HG03045 (cell line): ENCODE results near the gene CCN5.

Source experiments
- ATAC-seq: cut with Tn5 transposase; IDR thresholded peaks from one replicate; pipeline ENCODE4 v1.9.1; 2021; ENCODE audit warnings: mild to moderate bottlenecking, moderate library complexity; ENCODE audit not compliant: unreplicated experiment

CCN5 gene

GRCh38 chr20:44715499-44716308 is 535 bp downstream of the CCN5 start:
- no peak for ATAC-seq

- ATAC-seq = no peak
Measured at GRCh38 chr20:44716309-44717106, 1.3 kb downstream of the CCN5 start.

GRCh38 chr20:44717986-44718385 is 2.8 kb downstream of the CCN5 start:
- no peak for ATAC-seq

- no peak for ATAC-seq
Measured at GRCh38 chr20:44719841-44720240, 4.7 kb downstream of the CCN5 start.

- no peak for ATAC-seq
Measured at GRCh38 chr20:44720621-44720996, 5.4 kb downstream of the CCN5 start.

GRCh38 chr20:44720997-44721784 is 6.0 kb downstream of the CCN5 start:
- ATAC-seq = no peak

GRCh38 chr20:44721785-44722054 is 6.6 kb downstream of the CCN5 start:
- no peak for ATAC-seq

GRCh38 chr20:44722990-44723389 is 7.8 kb downstream of the CCN5 start:
- ATAC-seq = no peak

- no peak for ATAC-seq
Measured at GRCh38 chr20:44723391-44723790, 8.2 kb downstream of the CCN5 start.

GRCh38 chr20:44723798-44724362 is 8.7 kb downstream of the CCN5 start:
- ATAC-seq = no peak

GRCh38 chr20:44724423-44725091 is 9.4 kb downstream of the CCN5 start:
- no peak for ATAC-seq

- ATAC-seq = no peak
Measured at GRCh38 chr20:44725837-44726236, 10.7 kb downstream of the CCN5 start.

- no peak for ATAC-seq
Measured at GRCh38 chr20:44727039-44727438, 11.9 kb downstream of the CCN5 start.

- no peak for ATAC-seq
Measured at GRCh38 chr20:44727651-44728050, 12.5 kb downstream of the CCN5 start.

GRCh38 chr20:44728801-44729443 is 13.8 kb downstream of the CCN5 start:
- ATAC-seq = no peak

GRCh38 chr20:44730441-44730840 is 15.3 kb downstream of the CCN5 start:
- ATAC-seq = no peak

- no peak for ATAC-seq
Measured at GRCh38 chr20:44731657-44732056, 16.5 kb downstream of the CCN5 start.

- ATAC-seq = no peak
Measured at GRCh38 chr20:44732327-44732726, 17.2 kb downstream of the CCN5 start.

GRCh38 chr20:44733341-44734069 is 18.3 kb downstream of the CCN5 start:
- ATAC-seq = no peak

- no peak for ATAC-seq
Measured at GRCh38 chr20:44734938-44735337, 19.8 kb downstream of the CCN5 start.
